Stimulated activated naive B cell treated with anti-CD40 and anti-IgM and Interleukin-4, amounts not matched to agents 10 μg/mL and 1 μg/mL and 100 μg/mL, for 72 hours (primary cell): ENCODE measurements around the gene MAGOH.
"Not testable (repeated sequence)": the region's sequence is repeated elsewhere in the genome, so short reads cannot be mapped to it uniquely, and the experiment has no call there.

Source experiments
- ATAC-seq, 2 donors: fragments of 150-1000 bp; cut with Tn5 transposase; replicated peaks; 2 replicates each; pipeline ENCODE4 v1.10.0; 2021; ENCODE audit warnings: moderate library complexity in 1 of 2
- DNase-seq: peaks from one replicate; pipeline ENCODE4 v3.0.0; 2021
- H3K27ac Mint-ChIP-seq: one replicate; pipeline ENCODE4 v1.8.0; 2022; ENCODE audit warnings: mild to moderate bottlenecking, mixed read lengths
- H3K27me3 Mint-ChIP-seq, 2 donors: one replicate each; pipeline ENCODE4 v1.8.0; 2022; ENCODE audit warnings: mixed read lengths in 2 of 2
- H3K36me3 Mint-ChIP-seq, 2 donors: one replicate each; pipeline ENCODE4 v1.8.0; 2022; ENCODE audit warnings: mixed read lengths in 2 of 2, mild to moderate bottlenecking in 1 of 2
- H3K4me1 Mint-ChIP-seq, 2 donors: one replicate each; pipeline ENCODE4 v1.8.0; 2022; ENCODE audit warnings: mixed read lengths in 2 of 2, mild to moderate bottlenecking in 1 of 2
- H3K4me3 Mint-ChIP-seq, 2 donors: one replicate each; pipeline ENCODE4 v1.8.0; 2022; ENCODE audit warnings: mild to moderate bottlenecking in 2 of 2, mixed read lengths in 2 of 2, moderate library complexity in 1 of 2
- H3K9me3 Mint-ChIP-seq, 2 donors: one replicate each; pipeline ENCODE4 v1.8.0; 2022; ENCODE audit warnings: mixed read lengths in 2 of 2, mild to moderate bottlenecking in 1 of 2

Gene MAGOH

DNA sequence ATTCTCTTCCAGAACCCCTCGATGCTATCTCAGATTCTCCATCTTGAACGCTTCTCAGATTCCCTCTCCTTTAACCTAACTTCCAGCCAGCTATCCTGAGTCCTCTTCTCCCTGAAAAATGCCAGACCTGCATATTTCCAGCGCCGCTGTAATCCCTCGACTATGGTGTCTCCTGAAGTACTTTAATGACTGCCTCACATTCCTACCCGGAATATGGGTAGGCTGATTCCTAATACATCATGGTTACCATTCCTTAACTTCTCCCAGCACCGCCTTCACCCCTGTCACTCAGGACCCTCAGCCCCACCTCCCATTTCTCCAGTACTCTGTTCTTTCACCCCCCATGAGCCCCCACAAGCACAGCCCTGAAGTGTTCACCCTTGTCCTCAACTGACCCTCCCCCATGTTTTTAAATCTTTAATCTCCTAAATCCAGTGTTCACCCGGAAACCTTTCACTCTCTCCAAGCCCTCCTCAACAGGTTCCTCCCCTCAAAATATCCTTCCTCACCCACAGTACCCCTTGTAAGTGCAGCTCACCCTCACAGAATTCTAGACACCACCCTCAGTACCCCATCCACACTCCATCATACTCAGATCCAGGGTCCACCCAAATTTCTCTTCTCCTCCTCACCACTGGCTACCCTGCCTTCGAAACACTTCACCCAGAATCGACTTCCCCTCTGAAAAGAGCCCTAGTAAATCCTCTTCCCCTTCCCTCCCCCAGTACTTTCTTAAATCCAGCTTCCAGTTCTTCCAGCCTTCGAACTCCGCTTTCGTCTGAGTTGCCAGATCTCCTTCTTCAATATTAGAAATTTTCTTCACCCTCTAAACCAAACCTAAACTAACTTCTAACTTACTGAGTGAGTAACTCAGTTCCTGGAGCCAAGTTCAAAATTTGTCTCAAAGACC, 40.8 kb downstream of the MAGOH start:
- H3K4me3 Mint-ChIP-seq, result peak overlapping the region; percentile 85 to 93
- no peaks in the 10 kb centered on the region for H3K27me3 Mint-ChIP-seq
- peak overlapping the region; percentile 94 for H3K27ac Mint-ChIP-seq
- DNase-seq (no peak), ATAC-seq (no peak)
- H3K36me3 Mint-ChIP-seq, result peaks cover 20 to 23% of the 10 kb centered on the region in 2 donors
- H3K9me3 Mint-ChIP-seq, result no peaks in the 10 kb centered on the region
- H3K4me1 Mint-ChIP-seq, result peaks cover 14 to 25% of the 10 kb centered on the region in 2 donors

DNA sequence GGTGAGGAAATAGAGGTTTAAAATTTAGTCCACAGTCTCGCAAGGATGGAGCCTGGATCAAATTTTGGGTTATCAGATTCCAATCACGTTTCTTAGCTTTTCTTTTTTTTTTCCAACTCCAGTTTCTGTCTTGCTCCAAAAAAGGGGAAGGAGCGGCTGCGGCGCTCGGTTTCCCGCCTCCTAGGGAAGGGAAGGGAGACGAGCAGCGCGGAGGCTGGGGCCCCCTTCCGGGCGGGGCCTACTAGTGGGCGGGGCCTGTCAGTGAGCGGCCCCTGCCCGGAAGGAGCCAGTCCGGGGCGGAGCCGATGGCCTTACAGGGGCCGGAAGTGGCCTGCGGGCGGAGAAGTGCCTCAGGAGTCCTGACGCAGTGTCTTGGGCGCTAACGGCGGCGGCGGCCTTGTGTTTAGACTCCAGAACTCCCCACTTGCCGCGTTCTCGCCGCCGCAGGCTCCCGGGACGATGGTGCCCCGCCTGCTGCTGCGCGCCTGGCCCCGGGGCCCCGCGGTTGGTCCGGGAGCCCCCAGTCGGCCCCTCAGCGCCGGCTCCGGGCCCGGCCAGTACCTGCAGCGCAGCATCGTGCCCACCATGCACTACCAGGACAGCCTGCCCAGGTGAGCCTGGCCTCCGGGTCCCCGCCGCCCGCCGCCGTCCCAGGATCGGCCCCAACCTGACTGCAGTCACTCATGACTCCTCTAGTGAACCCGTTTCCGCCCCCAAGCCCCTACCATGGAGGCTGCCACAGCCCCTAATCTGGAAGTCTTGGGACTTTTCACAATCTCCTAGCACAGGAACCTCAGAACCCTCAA, 41.6 kb downstream of the MAGOH start, which contains the start of gene CPT2:
CPT2 (plus strand) TSS at position 340 of the 806 bp plus-strand sequence; CDS start at position 460, 120 bp downstream.
- H3K4me3 Mint-ChIP-seq, result peak within 1 kb of the TSS; percentile 85 to 93
- H3K9me3 Mint-ChIP-seq, result peaks cover 2 to 4% of the 10 kb centered on the region in 2 donors
- peak; percentile 84 for DNase-seq
- peak; percentile 99 for ATAC-seq
- peak within 1 kb of the TSS; percentile 96 for H3K27ac Mint-ChIP-seq
- H3K27me3 Mint-ChIP-seq, result no peaks in the 10 kb centered on the region
- peaks cover 14 to 25% of the 10 kb centered on the region in 2 donors for H3K4me1 Mint-ChIP-seq
- H3K36me3 Mint-ChIP-seq, result peaks cover 16 to 18% of the 10 kb centered on the region in 2 donors

DNA sequence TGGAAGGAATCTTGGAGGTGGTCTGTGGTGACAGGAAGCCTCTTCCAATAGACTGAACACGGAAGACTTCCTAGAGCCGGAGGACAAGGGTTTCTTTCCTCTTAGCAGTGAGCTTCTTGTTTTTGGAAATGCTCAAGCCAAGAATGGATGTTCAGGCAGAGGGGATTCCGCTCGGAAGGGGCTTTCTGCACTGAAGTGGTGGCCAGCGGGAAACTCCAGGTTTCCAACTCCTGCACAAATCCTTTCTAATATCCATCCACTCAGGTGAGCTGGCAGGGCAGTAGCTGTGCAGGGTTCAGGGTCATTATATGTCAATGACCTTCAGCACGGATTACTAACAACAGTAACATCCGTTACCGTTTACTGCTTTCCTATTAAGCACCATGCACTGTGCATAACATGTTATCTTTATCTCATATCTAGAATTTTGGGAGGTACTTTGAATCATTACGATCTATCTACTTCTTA, 42.3 kb downstream of the MAGOH start:
- no peaks in the 10 kb centered on the region for H3K27me3 Mint-ChIP-seq
- no peak for DNase-seq
- H3K27ac Mint-ChIP-seq, result peak overlapping the region; percentile 96
- H3K4me3 Mint-ChIP-seq, result peak overlapping the region; percentile 85 to 93
- peaks cover 2 to 4% of the 10 kb centered on the region in 2 donors for H3K9me3 Mint-ChIP-seq
- peaks cover 14 to 25% of the 10 kb centered on the region in 2 donors for H3K4me1 Mint-ChIP-seq
- ATAC-seq, result peak; percentile 59
- peaks cover 16% of the 10 kb centered on the region in 2 donors for H3K36me3 Mint-ChIP-seq

DNA sequence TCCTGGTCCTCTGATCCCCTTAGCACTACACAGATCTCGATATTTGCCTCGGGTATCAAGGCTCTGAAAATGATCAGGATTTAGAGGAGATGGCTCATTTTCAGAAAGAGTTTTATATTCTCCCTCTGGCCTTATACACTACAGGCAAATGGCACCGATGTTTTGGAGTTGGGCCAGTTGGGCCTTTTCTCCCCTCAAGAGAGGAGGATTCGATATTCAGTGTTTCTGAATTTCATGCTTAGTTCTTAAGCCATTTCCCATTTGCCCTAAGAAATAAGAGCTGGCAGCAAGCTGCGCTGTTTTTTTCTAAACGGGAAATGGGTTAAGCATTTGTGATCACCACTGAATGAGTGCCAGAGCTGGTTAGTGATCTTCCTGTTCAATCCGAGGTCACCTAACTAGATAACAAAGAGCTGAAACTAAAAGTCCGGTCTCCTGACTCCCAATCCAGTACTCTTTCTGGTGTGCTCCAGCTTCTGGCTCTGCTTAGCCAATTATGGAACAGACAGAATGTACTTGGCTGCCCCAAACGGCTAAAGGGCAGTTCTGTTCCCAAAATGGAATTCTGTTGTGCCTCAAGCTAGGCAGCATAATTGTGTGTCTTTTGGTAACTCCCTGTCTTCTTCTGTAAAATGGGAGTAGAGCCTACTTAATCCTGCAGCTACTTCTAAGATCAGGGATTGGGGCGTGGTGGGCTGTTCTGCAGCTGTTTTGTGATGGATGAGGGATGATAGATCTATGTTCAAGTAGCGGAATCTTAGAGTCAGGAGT, 42.9 kb downstream of the MAGOH start:
- Mint-ChIP-seq H3K27ac (no peak overlapping the region), H3K9me3 (peaks cover 2 to 4% of the 10 kb centered on the region in 2 donors), H3K4me3 (no peak overlapping the region), H3K4me1 (peaks cover 14 to 25% of the 10 kb centered on the region in 2 donors), H3K27me3 (peaks cover 0 to 4% of the 10 kb centered on the region in 2 donors), H3K36me3 (peaks cover 11 to 13% of the 10 kb centered on the region in 2 donors)
- DNase-seq, result no peak
- no peak for ATAC-seq

GRCh38 chr1:53190210-53190611, 48.1 kb downstream of the MAGOH start:
- no peak for ATAC-seq
- H3K27me3 Mint-ChIP-seq, result peaks cover 9 to 26% of the 10 kb centered on the region in 2 donors
- H3K9me3 Mint-ChIP-seq, result peaks cover 2 to 4% of the 10 kb centered on the region in 2 donors
- no peak for DNase-seq
- no peak overlapping the region for H3K27ac Mint-ChIP-seq
- H3K4me1 Mint-ChIP-seq, result no peaks in the 10 kb centered on the region
- H3K4me3 Mint-ChIP-seq, result no peak overlapping the region
- no peaks in the 10 kb centered on the region for H3K36me3 Mint-ChIP-seq

GRCh38 chr1:53189061-53189460, 49.3 kb downstream of the MAGOH start:
- H3K4me3 Mint-ChIP-seq, result no peak overlapping the region
- H3K9me3 Mint-ChIP-seq, result peaks cover 2 to 4% of the 10 kb centered on the region in 2 donors
- no peak overlapping the region for H3K27ac Mint-ChIP-seq
- ATAC-seq (no peak), DNase-seq (no peak)
- H3K27me3 Mint-ChIP-seq, result peaks cover 9 to 26% of the 10 kb centered on the region in 2 donors
- no peaks in the 10 kb centered on the region for H3K4me1 Mint-ChIP-seq
- no peaks in the 10 kb centered on the region for H3K36me3 Mint-ChIP-seq

DNA sequence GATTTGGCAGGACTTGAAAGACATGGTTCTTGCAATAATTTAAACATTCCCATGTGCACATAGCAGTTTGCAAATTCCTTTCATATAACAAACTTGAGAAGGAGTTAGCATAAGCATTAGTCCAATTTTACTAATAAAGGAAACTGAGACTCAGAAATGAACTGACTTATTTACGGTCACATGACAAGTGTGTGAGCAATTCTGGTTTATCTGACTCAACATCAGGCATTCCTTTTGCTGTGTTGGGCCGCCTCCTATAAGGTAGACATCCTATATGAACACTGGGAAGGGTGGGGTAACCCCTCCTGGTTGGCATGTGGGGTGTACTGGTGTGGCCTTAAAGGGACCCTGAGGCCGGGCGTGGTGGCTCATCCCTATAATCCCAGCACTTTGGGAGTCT, 50.2 kb downstream of the MAGOH start:
- ATAC-seq, result no peak
- no peaks in the 10 kb centered on the region for H3K36me3 Mint-ChIP-seq
- H3K4me3 Mint-ChIP-seq, result no peak overlapping the region
- H3K9me3 Mint-ChIP-seq, result peaks cover 2 to 4% of the 10 kb centered on the region in 2 donors
- no peak for DNase-seq
- H3K27ac Mint-ChIP-seq, result no peak overlapping the region
- H3K27me3 Mint-ChIP-seq, result peaks cover 9 to 26% of the 10 kb centered on the region in 2 donors
- H3K4me1 Mint-ChIP-seq, result no peaks in the 10 kb centered on the region

GRCh38 chr1:53187401-53187800, 50.9 kb downstream of the MAGOH start:
- H3K4me1 Mint-ChIP-seq, result no peaks in the 10 kb centered on the region
- no peaks in the 10 kb centered on the region for H3K36me3 Mint-ChIP-seq
- H3K27ac Mint-ChIP-seq, result no peak overlapping the region
- no peak overlapping the region for H3K4me3 Mint-ChIP-seq
- peaks cover 2 to 3% of the 10 kb centered on the region in 2 donors for H3K9me3 Mint-ChIP-seq
- peaks cover 9 to 26% of the 10 kb centered on the region in 2 donors for H3K27me3 Mint-ChIP-seq
- DNase-seq, result no peak
- ATAC-seq, result no peak

- no peak for ATAC-seq
- Mint-ChIP-seq H3K4me1 (no peaks in the 10 kb centered on the region), H3K9me3 (no peaks in the 10 kb centered on the region), H3K4me3 (no peak overlapping the region), H3K27ac (no peak overlapping the region), H3K36me3 (no peaks in the 10 kb centered on the region), H3K27me3 (peaks cover 9 to 26% of the 10 kb centered on the region in 2 donors)
- DNase-seq, result no peak
Observed at GRCh38 chr1:53186533-53186932, 51.8 kb downstream of the MAGOH start.

- not testable (repeated sequence) for H3K9me3 Mint-ChIP-seq, DNase-seq, H3K27ac Mint-ChIP-seq, ATAC-seq, H3K36me3 Mint-ChIP-seq, H3K4me3 Mint-ChIP-seq, H3K4me1 Mint-ChIP-seq
- peaks cover 12 to 29% of the 10 kb centered on the region in 2 donors for H3K27me3 Mint-ChIP-seq
Observed at GRCh38 chr1:53185955-53186297, 52.4 kb downstream of the MAGOH start.

- H3K9me3 Mint-ChIP-seq, result no peaks in the 10 kb centered on the region
- H3K4me3 Mint-ChIP-seq, result no peak overlapping the region
- H3K36me3 Mint-ChIP-seq, result no peaks in the 10 kb centered on the region
- no peaks in the 10 kb centered on the region for H3K4me1 Mint-ChIP-seq
- H3K27ac Mint-ChIP-seq, result no peak overlapping the region
- DNase-seq (no peak), ATAC-seq (no peak)
- H3K27me3 Mint-ChIP-seq, result peaks cover 21 to 33% of the 10 kb centered on the region in 2 donors
Observed at GRCh38 chr1:53183095-53183990, 55.0 kb downstream of the MAGOH start.

GRCh38 chr1:53182716-53183094, 55.6 kb downstream of the MAGOH start:
- Mint-ChIP-seq H3K4me3 (no peak overlapping the region), H3K9me3 (no peaks in the 10 kb centered on the region), H3K27me3 (peaks cover 22 to 33% of the 10 kb centered on the region in 2 donors), H3K27ac (no peak overlapping the region), H3K4me1 (no peaks in the 10 kb centered on the region), H3K36me3 (no peaks in the 10 kb centered on the region)
- DNase-seq (no peak), ATAC-seq (no peak)

GRCh38 chr1:53182111-53182593, 56.2 kb downstream of the MAGOH start:
- no peaks in the 10 kb centered on the region for H3K4me1 Mint-ChIP-seq
- H3K27ac Mint-ChIP-seq, result no peak overlapping the region
- ATAC-seq (peak; percentile 90 to 92), DNase-seq (peak; percentile 57)
- H3K27me3 Mint-ChIP-seq, result peaks cover 23 to 33% of the 10 kb centered on the region in 2 donors
- H3K9me3 Mint-ChIP-seq, result no peaks in the 10 kb centered on the region
- H3K4me3 Mint-ChIP-seq, result no peak overlapping the region
- no peaks in the 10 kb centered on the region for H3K36me3 Mint-ChIP-seq
